MM.1S (cell line): ENCODE results near the gene POLG2.

Source experiments
- EZH2 ChIP-seq: fragments of 300-600 bp; sonication (generic); optimal IDR thresholded peaks from 2 replicates; pipeline ENCODE3; 2017; ENCODE audit warnings: low read depth, mild to moderate bottlenecking, antibody characterized with exemption, low read length, mixed read lengths
- TF ChIP-seq, protein P1 (sequence below): fragments of 300-600 bp; sonication (generic); IDR thresholded peaks from 2 replicates; pipeline ENCODE4 v1.5.1; 2016; ENCODE audit warnings: antibody characterized with exemption, low read length, mixed read lengths

DNA sequence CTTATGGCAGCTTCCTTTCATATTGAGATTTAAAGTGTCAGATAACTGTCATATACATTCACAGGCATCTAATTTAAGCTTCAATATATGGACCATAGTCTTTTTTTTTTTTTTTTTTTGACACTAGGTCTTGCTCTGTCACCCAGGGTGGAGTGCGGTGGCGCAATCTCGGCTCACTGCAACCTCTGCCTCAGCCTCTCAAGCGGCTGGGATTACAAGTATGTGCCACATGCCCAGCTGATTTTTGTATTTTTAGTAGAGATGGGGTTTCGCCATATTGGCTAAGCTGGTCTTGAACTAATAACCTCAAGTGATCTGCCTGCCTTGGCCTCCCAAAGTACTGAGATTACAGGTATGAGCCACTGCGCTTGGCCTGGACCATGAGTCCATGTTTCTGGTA lies 23.5 kb upstream of the POLG2 start:
- TF ChIP-seq, protein P1, sequence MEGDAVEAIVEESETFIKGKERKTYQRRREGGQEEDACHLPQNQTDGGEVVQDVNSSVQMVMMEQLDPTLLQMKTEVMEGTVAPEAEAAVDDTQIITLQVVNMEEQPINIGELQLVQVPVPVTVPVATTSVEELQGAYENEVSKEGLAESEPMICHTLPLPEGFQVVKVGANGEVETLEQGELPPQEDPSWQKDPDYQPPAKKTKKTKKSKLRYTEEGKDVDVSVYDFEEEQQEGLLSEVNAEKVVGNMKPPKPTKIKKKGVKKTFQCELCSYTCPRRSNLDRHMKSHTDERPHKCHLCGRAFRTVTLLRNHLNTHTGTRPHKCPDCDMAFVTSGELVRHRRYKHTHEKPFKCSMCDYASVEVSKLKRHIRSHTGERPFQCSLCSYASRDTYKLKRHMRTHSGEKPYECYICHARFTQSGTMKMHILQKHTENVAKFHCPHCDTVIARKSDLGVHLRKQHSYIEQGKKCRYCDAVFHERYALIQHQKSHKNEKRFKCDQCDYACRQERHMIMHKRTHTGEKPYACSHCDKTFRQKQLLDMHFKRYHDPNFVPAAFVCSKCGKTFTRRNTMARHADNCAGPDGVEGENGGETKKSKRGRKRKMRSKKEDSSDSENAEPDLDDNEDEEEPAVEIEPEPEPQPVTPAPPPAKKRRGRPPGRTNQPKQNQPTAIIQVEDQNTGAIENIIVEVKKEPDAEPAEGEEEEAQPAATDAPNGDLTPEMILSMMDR, result no peak
- TF ChIP-seq EZH2, result no peak
